Measurements from ENCODE around the gene FGF14. TPM values are rescaled to one million over a fixed set of nuclear protein-coding genes. Genes with fewer than 3 reads are reported as not detected.

The FGF14 gene
- total RNA-seq, 1 donor from 2014 or later, result not detected

GRCh38 chr13:102311419-102311796, 90.4 kb downstream of the FGF14 start:
- peaks cover 0 to 2% of the 10 kb centered on the region in 2 donors for H3K4me1 ChIP-seq
- H3K36me3 ChIP-seq, result no peaks in the 10 kb centered on the region
- TF ChIP-seq CTCF (IDR thresholded peaks at IDR 0.05), result no peak
- no peak for DNase-seq (ENCODE audit: low spot score in 2 of 2)
- H3K9me3 ChIP-seq, result no peaks in the 10 kb centered on the region
- H3K4me3 ChIP-seq, result peak overlapping the region in 1 of 2 donors; percentile 6
- intact Hi-C loops (cut with DNase I), result no loop called here
- H3K27me3 ChIP-seq, result no peaks in the 10 kb centered on the region
- peak overlapping the region in 1 of 2 donors; percentile 33 for H3K27ac ChIP-seq

- no peak for TF ChIP-seq CTCF (IDR thresholded peaks at IDR 0.05)
- H3K9me3 ChIP-seq, result no peaks in the 10 kb centered on the region
- H3K4me3 ChIP-seq, result no peak overlapping the region
- H3K27me3 ChIP-seq, result no peaks in the 10 kb centered on the region
- no peaks in the 10 kb centered on the region for H3K36me3 ChIP-seq
- H3K27ac ChIP-seq, result peak overlapping the region in 1 of 2 donors; percentile 33
- H3K4me1 ChIP-seq, result peaks cover 0 to 2% of the 10 kb centered on the region in 2 donors
- intact Hi-C loops (cut with DNase I), result no loop called here
- DNase-seq (ENCODE audit: low spot score in 2 of 2), result no peak
Measured at GRCh38 chr13:102310691-102311418, 91.0 kb downstream of the FGF14 start.

- intact Hi-C loops (cut with DNase I), result no loop called here
- H3K36me3 ChIP-seq, result no peaks in the 10 kb centered on the region
- peaks cover 0 to 2% of the 10 kb centered on the region in 2 donors for H3K4me1 ChIP-seq
- no peak overlapping the region for H3K27ac ChIP-seq
- H3K27me3 ChIP-seq, result no peaks in the 10 kb centered on the region
- TF ChIP-seq CTCF (IDR thresholded peaks at IDR 0.05), result no peak
- no peaks in the 10 kb centered on the region for H3K9me3 ChIP-seq
- H3K4me3 ChIP-seq, result no peak overlapping the region
- DNase-seq (ENCODE audit: low spot score in 2 of 2), result no peak
Measured at GRCh38 chr13:102309110-102309509, 92.7 kb downstream of the FGF14 start.

- H3K27me3 ChIP-seq, result no peaks in the 10 kb centered on the region
- TF ChIP-seq CTCF (IDR thresholded peaks at IDR 0.05), result no peak
- no peak overlapping the region for H3K4me3 ChIP-seq
- no peaks in the 10 kb centered on the region for H3K9me3 ChIP-seq
- intact Hi-C loops (cut with DNase I), result no loop called here
- no peak overlapping the region for H3K27ac ChIP-seq
- H3K4me1 ChIP-seq, result no peaks in the 10 kb centered on the region
- no peaks in the 10 kb centered on the region for H3K36me3 ChIP-seq
- DNase-seq (ENCODE audit: low spot score in 2 of 2), result no peak
Measured at GRCh38 chr13:102302534-102302933, 99.3 kb downstream of the FGF14 start.

- Histone ChIP-seq H3K36me3 (no peaks in the 10 kb centered on the region), H3K9me3 (no peaks in the 10 kb centered on the region), H3K27me3 (no peaks in the 10 kb centered on the region), H3K4me3 (no peak overlapping the region), H3K27ac (no peak overlapping the region), H3K4me1 (no peaks in the 10 kb centered on the region)
- intact Hi-C loops (cut with DNase I), result no loop called here
- TF ChIP-seq CTCF (IDR thresholded peaks at IDR 0.05), result no peak
- DNase-seq (ENCODE audit: low spot score in 2 of 2), result no peak
Measured at GRCh38 chr13:102300379-102300778, 101.5 kb downstream of the FGF14 start.

All from ascending aorta (tissue), 2 donors.